ENCODE measurements around the gene SPRED1. TPM values are rescaled to one million over a fixed set of nuclear protein-coding genes. Genes with fewer than 3 reads are reported as not detected.

The SPRED1 gene
- total and polyA plus RNA-seq, 2 of the 4 experiments (the other 2 are of a cell fraction) = 6.6 to 17.9 TPM

DNA sequence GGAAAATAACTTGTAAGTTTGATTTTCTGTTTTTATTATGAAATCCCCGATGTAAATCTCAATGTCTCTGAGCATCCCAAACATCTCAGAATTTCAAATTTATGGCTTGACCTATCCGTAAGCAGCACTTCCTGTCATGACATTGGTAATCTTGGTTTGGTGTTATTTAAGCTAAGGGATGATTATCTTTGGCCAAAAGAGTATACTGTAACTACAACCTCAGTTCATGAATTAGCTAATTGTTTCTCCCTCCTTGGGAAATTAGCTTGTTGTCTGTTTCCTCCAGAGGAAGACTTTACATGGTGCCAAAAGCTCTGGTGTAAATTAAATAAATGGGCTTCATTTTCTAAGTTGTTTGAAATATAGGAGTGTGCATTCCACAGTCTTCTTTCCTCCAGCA, 28.1 kb upstream of the SPRED1 start:
- CTCF ChIA-PET = interaction anchor here (0.5 to 1.6 kb wide), 2 partner anchors 14 to 248 kb away, joined by 3 to 4 read pairs; no protein-coding TSS in a partner anchor
- Histone ChIP-seq H4K5ac (ENCODE audit: low read depth, low read length) (no peak overlapping the region), H2BK20ac (ENCODE audit: low read depth, low read length) (no peak overlapping the region), H2AFZ (replicated peaks; ENCODE audit: low read length, poor library complexity) (no peak overlapping the region), H3K27me3 (ENCODE audit: control insufficient read depth, insufficient read depth, low read length) (no peaks in the 10 kb centered on the region), H2BK15ac (ENCODE audit: low read depth, low read length) (no peak overlapping the region), H3K79me1 (ENCODE audit: low read depth in 1 of 2, low read length in 2 of 2) (no peaks in the 10 kb centered on the region), H2BK120ac (ENCODE audit: low read depth, low read length) (no peak overlapping the region), H3K27ac (ENCODE audit: insufficient read depth, low read length) (no peak overlapping the region), H3K14ac (replicated peaks; ENCODE audit: low read depth, low read length) (no peak overlapping the region), H3K18ac (ENCODE audit: low read depth, low read length) (no peak overlapping the region), H3K9me1 (ENCODE audit: insufficient read depth, low read length) (no peaks in the 10 kb centered on the region; the same call in 1 of the 2 replicates), H3K9me3 (ENCODE audit: control insufficient read depth, insufficient read depth, low read length) (no peaks in the 10 kb centered on the region), H3K4me3 (ENCODE audit: insufficient read depth, low read depth, low read length) (no peak overlapping the region), H3K23ac (ENCODE audit: low read depth, low read length) (no peak overlapping the region), H3K9ac (ENCODE audit: low read depth, low read length) (no peak overlapping the region), H3K4ac (ENCODE audit: low read depth, low read length) (no peak overlapping the region), H3K4me1 (ENCODE audit: control insufficient read depth, insufficient read depth, low read length) (no peaks in the 10 kb centered on the region), H2AK5ac (ENCODE audit: low read depth, low read length) (no peak overlapping the region), H3K4me2 (ENCODE audit: low read depth, low read length) (no peak overlapping the region), H3K56ac (ENCODE audit: extremely low read depth, insufficient read depth, low read length) (no peak overlapping the region), H4K91ac (ENCODE audit: insufficient read depth, low read depth, low read length) (no peak overlapping the region), H3K36me3 (ENCODE audit: control insufficient read depth, insufficient read depth, low read length) (no peaks in the 10 kb centered on the region), H4K20me1 (ENCODE audit: insufficient read depth, low read length) (no peaks in the 10 kb centered on the region), H4K8ac (ENCODE audit: low read depth in 2 of 2, low read length in 2 of 2) (no peak overlapping the region), H2AK9ac (replicated peaks; ENCODE audit: low read depth, low read length, poor library complexity) (no peak overlapping the region), H2BK5ac (ENCODE audit: low read depth, low read length, poor library complexity, severe bottlenecking) (no peak overlapping the region)
- TF ChIP-seq MXI1 (IDR thresholded peaks at IDR 0.05; ENCODE audit: borderline replicate concordance, low read depth, low read length) = no peak
- TF ChIP-seq SMC3 (IDR thresholded peaks at IDR 0.05; ENCODE audit: low read depth, low read length) = no peak
- no TSS peak for BruUV-seq (replicated peaks)
- ATAC-seq (ENCODE audit: low read depth) (no peak), DNase-seq (no peak)
- intact Hi-C loops (cut with micrococcal nuclease) (no loop called here), in situ Hi-C loops (cut with MboI; ENCODE audit: low sequenced_read_pairs) (no loop called here), dilution Hi-C loops (cut with HindIII; ENCODE audit: low sequenced_read_pairs, unreplicated experiment) (no loop called here)
- POLR2A ChIA-PET (ENCODE audit: unreplicated experiment) = no interaction called here
- WGBS, 2 experiments (ENCODE audit: extremely low coverage in 2 of 2, insufficient read length in 1 of 2) = no CpG with 5 or more reads among the region's 2 CpGs
